GM19023 (cell line): ENCODE data around the gene SLC35F1.

ENCODE experiments used
- ATAC-seq: cut with Tn5 transposase; IDR thresholded peaks from one replicate; pipeline ENCODE4 v1.9.1; 2021; ENCODE audit warnings: mild to moderate bottlenecking, moderate library complexity; ENCODE audit not compliant: unreplicated experiment

Gene SLC35F1

GRCh38 chr6:118305081-118305480, 398.0 kb downstream of the SLC35F1 start:
- ATAC-seq = no peak

- no peak for ATAC-seq
Measured at GRCh38 chr6:118306392-118307238, 399.6 kb downstream of the SLC35F1 start.

GRCh38 chr6:118307581-118307980, 400.5 kb downstream of the SLC35F1 start:
- no peak for ATAC-seq

GRCh38 chr6:118309337-118310093, 402.5 kb downstream of the SLC35F1 start:
- no peak for ATAC-seq

- no peak for ATAC-seq
Measured at GRCh38 chr6:118313208-118313607, 406.1 kb downstream of the SLC35F1 start.

- ATAC-seq = no peak
Measured at GRCh38 chr6:118313762-118314161, 406.7 kb downstream of the SLC35F1 start.

GRCh38 chr6:118316796-118317384, 409.8 kb downstream of the SLC35F1 start:
- ATAC-seq = no peak

GRCh38 chr6:118317581-118318563, 410.8 kb downstream of the SLC35F1 start:
- no peak for ATAC-seq

GRCh38 chr6:118318648-118319047, 411.6 kb downstream of the SLC35F1 start:
- no peak for ATAC-seq

GRCh38 chr6:118319416-118319815, 412.4 kb downstream of the SLC35F1 start:
- no peak for ATAC-seq

- ATAC-seq = no peak
Measured at GRCh38 chr6:118319894-118320649, 413.0 kb downstream of the SLC35F1 start.

- no peak for ATAC-seq
Measured at GRCh38 chr6:118320652-118321051, 413.6 kb downstream of the SLC35F1 start.

- no peak for ATAC-seq
Measured at GRCh38 chr6:118324116-118324515, 417.1 kb downstream of the SLC35F1 start.

GRCh38 chr6:118325220-118325860, 418.3 kb downstream of the SLC35F1 start:
- no peak for ATAC-seq

- ATAC-seq = no peak
Measured at GRCh38 chr6:118326712-118327111, 419.6 kb downstream of the SLC35F1 start.

- ATAC-seq = no peak
Measured at GRCh38 chr6:118327237-118327636, 420.2 kb downstream of the SLC35F1 start.

GRCh38 chr6:118333772-118334171, 426.7 kb downstream of the SLC35F1 start:
- no peak for ATAC-seq

- ATAC-seq = no peak
Measured at GRCh38 chr6:118334634-118335033, 427.6 kb downstream of the SLC35F1 start.

- no peak for ATAC-seq
Measured at GRCh38 chr6:118335325-118335816, 428.3 kb downstream of the SLC35F1 start.
